ENCODE results near the gene CASP2.

DNA sequence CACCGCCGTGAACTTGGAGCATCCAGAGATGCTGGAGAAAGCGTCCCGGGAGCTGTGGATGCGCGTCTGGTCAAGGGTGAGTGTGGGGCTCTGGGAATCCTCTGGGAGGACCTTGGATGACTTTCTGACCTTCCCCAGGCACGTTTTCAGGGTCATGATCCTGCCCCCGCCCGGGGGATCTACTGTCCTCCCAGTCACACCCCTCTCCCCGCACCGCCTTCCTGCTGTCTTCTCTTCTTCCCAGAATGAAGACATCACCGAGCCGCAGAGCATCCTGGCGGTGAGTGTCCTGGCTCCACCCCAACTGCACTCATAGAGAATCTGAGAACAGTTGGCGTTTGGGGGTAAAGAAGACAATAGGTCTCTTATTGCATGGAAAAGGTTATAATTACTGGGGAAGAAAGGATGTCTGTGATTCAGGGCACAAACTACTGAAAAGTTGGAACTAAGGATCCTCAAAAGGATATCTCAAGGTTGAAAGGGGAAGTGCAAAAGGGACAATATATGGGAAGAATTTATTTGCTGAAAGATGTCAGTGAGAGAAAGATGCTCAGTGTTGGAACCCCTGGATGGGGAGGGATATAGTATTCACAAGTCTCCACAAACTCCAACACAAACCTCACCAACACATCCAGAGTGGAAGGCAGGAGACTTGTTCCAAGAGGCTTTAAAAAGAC lies 23.0 kb upstream of the CASP2 start:
- TF ChIP-seq, protein P1, sequence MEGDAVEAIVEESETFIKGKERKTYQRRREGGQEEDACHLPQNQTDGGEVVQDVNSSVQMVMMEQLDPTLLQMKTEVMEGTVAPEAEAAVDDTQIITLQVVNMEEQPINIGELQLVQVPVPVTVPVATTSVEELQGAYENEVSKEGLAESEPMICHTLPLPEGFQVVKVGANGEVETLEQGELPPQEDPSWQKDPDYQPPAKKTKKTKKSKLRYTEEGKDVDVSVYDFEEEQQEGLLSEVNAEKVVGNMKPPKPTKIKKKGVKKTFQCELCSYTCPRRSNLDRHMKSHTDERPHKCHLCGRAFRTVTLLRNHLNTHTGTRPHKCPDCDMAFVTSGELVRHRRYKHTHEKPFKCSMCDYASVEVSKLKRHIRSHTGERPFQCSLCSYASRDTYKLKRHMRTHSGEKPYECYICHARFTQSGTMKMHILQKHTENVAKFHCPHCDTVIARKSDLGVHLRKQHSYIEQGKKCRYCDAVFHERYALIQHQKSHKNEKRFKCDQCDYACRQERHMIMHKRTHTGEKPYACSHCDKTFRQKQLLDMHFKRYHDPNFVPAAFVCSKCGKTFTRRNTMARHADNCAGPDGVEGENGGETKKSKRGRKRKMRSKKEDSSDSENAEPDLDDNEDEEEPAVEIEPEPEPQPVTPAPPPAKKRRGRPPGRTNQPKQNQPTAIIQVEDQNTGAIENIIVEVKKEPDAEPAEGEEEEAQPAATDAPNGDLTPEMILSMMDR (IDR thresholded peaks at IDR 0.05) = no peak
- no peak for TF ChIP-seq POLR2A (IDR thresholded peaks at IDR 0.05)

Data from tibial nerve (tissue), 3 donors.